Endothelial cell (in vitro differentiated cells): ENCODE results near the gene DIDO1. TPM values are rescaled to one million over a fixed set of nuclear protein-coding genes. Genes with fewer than 3 reads are reported as not detected.

Experiments used
- DNase-seq: peaks from one replicate; pipeline ENCODE4 v3.0.0; 2021; ENCODE audit warnings: low spot score
- H3K27ac Mint-ChIP-seq: one replicate; pipeline ENCODE4 v1.8.0; 2021; ENCODE audit warnings: mixed read lengths, inconsistent platforms; ENCODE audit not compliant: unreplicated experiment
- H3K27me3 Mint-ChIP-seq: one replicate; pipeline ENCODE4 v1.8.0; 2021; ENCODE audit warnings: mild to moderate bottlenecking, moderate library complexity, mixed read lengths, inconsistent platforms; ENCODE audit not compliant: unreplicated experiment
- H3K36me3 Mint-ChIP-seq: one replicate; pipeline ENCODE4 v1.8.0; 2021; ENCODE audit warnings: mild to moderate bottlenecking, low read depth, mixed read lengths, inconsistent platforms; ENCODE audit not compliant: unreplicated experiment
- H3K4me1 Mint-ChIP-seq: one replicate; pipeline ENCODE4 v1.8.0; 2021; ENCODE audit warnings: mild to moderate bottlenecking, mixed read lengths, inconsistent platforms; ENCODE audit not compliant: unreplicated experiment
- H3K4me3 Mint-ChIP-seq: one replicate; pipeline ENCODE4 v1.8.0; 2021; ENCODE audit warnings: mild to moderate bottlenecking, mixed read lengths, inconsistent platforms; ENCODE audit not compliant: unreplicated experiment
- H3K9me3 Mint-ChIP-seq: one replicate; pipeline ENCODE4 v1.8.0; 2021; ENCODE audit warnings: mixed read lengths, inconsistent platforms; ENCODE audit not compliant: unreplicated experiment
- total RNA-seq: library from RNA; stranded (reverse); fragmentation: NEBNext Ultra II Directional; extraction: Animal tissue kit (Norgen Biotek cat#: 25700); gene quantifications from one replicate; pipeline ENCODE4 v1.2.1, GENCODE V29; 2021; ENCODE audit not compliant: unreplicated experiment
- TF ChIP-seq, protein P1 (sequence below): fragments of 200-600 bp; sonication (generic); IDR thresholded peaks from one replicate; pipeline ENCODE4 v1.5.0; 2021; ENCODE audit warnings: antibody characterized with exemption; ENCODE audit not compliant: unreplicated experiment

Gene DIDO1
- total RNA-seq, 1 donor from 2014 or later, result 61.0 TPM

DNA sequence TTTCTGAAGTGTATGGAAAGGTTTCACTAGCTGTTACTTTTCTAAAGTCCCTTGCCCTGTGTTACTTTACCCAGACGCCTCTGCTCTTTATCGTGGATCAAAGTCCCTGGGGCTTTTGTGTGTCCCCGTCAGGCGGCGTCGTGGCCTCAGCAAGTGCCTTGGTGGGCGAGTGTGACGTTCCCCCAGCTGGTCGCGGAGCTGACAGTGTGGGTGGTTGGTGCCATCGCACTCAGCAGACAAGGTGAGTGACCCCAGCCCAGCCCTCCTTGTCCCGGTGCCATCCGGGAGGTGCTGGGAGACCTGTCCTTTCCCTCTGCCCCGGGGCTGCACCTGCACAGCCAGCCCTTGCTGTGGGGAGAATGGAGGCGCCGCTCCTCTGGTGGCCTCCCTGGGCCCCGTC, 37.4 kb downstream of the DIDO1 start:
- Mint-ChIP-seq H3K9me3 (no peaks in the 10 kb centered on the region), H3K4me1 (peaks cover 11% of the 10 kb centered on the region), H3K27me3 (peaks cover 3% of the 10 kb centered on the region), H3K36me3 (peaks cover 45% of the 10 kb centered on the region), H3K4me3 (no peak overlapping the region), H3K27ac (no peak overlapping the region)
- TF ChIP-seq, protein P1, sequence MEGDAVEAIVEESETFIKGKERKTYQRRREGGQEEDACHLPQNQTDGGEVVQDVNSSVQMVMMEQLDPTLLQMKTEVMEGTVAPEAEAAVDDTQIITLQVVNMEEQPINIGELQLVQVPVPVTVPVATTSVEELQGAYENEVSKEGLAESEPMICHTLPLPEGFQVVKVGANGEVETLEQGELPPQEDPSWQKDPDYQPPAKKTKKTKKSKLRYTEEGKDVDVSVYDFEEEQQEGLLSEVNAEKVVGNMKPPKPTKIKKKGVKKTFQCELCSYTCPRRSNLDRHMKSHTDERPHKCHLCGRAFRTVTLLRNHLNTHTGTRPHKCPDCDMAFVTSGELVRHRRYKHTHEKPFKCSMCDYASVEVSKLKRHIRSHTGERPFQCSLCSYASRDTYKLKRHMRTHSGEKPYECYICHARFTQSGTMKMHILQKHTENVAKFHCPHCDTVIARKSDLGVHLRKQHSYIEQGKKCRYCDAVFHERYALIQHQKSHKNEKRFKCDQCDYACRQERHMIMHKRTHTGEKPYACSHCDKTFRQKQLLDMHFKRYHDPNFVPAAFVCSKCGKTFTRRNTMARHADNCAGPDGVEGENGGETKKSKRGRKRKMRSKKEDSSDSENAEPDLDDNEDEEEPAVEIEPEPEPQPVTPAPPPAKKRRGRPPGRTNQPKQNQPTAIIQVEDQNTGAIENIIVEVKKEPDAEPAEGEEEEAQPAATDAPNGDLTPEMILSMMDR, result no peak
- DNase-seq, result no peak

- no peak for DNase-seq
- Mint-ChIP-seq H3K4me1 (peaks cover 11% of the 10 kb centered on the region), H3K4me3 (no peak overlapping the region), H3K27me3 (peaks cover 3% of the 10 kb centered on the region), H3K36me3 (peaks cover 42% of the 10 kb centered on the region), H3K27ac (no peak overlapping the region), H3K9me3 (no peaks in the 10 kb centered on the region)
- TF ChIP-seq, protein P1, result no peak
Measured at GRCh38 chr20:62888406-62888805, 37.9 kb downstream of the DIDO1 start.

- H3K4me3 Mint-ChIP-seq, result no peak overlapping the region
- H3K9me3 Mint-ChIP-seq, result no peaks in the 10 kb centered on the region
- H3K27me3 Mint-ChIP-seq, result peaks cover 3% of the 10 kb centered on the region
- DNase-seq, result no peak
- no peak overlapping the region for H3K27ac Mint-ChIP-seq
- H3K36me3 Mint-ChIP-seq, result peaks cover 38% of the 10 kb centered on the region
- TF ChIP-seq, protein P1, result no peak
- H3K4me1 Mint-ChIP-seq, result peaks cover 11% of the 10 kb centered on the region
Measured at GRCh38 chr20:62887860-62888239, 38.5 kb downstream of the DIDO1 start.

GRCh38 chr20:62887152-62887859, 39.0 kb downstream of the DIDO1 start:
- Mint-ChIP-seq H3K4me3 (no peak overlapping the region), H3K27me3 (peaks cover 3% of the 10 kb centered on the region), H3K4me1 (peaks cover 11% of the 10 kb centered on the region), H3K9me3 (no peaks in the 10 kb centered on the region), H3K27ac (no peak overlapping the region), H3K36me3 (peaks cover 38% of the 10 kb centered on the region)
- TF ChIP-seq, protein P1, result no peak
- DNase-seq, result no peak

GRCh38 chr20:62886709-62887058, 39.6 kb downstream of the DIDO1 start:
- Mint-ChIP-seq H3K4me1 (peaks cover 11% of the 10 kb centered on the region), H3K27ac (no peak overlapping the region), H3K9me3 (no peaks in the 10 kb centered on the region), H3K27me3 (peaks cover 3% of the 10 kb centered on the region), H3K4me3 (no peak overlapping the region), H3K36me3 (peaks cover 39% of the 10 kb centered on the region)
- DNase-seq, result no peak
- TF ChIP-seq, protein P1, result no peak
